HCT116 (cell line): ENCODE measurements around the gene OPCML. TPM values are rescaled to one million over a fixed set of nuclear protein-coding genes. Genes with fewer than 3 reads are reported as not detected.

ENCODE experiments used
- ATAC-seq: fragments of 200-7000 bp; cut with Tn5 transposase; 2 replicates; pipeline ENCODE4 v1.9.1; 2020; ENCODE audit warnings: mild to moderate bottlenecking, moderate library complexity
- BruUV-seq: library from RNA; stranded (reverse); fragments of 400-500 nt; replicated peaks from 2 replicates; lab custom pipeline; 2021; lab: Mats Ljungman, UMichigan
- CTCF ChIA-PET: fragments of 300-600 bp; sonication (Branson Sonifier 250); formaldehyde crosslinking; loops from one replicate; lab custom pipeline; 2021; ENCODE audit warnings: antibody characterized with exemption; lab: Charles Lee
- POLR2A ChIA-PET: fragments of 300-600, 350-600 bp; sonication (Branson Sonifier 250); formaldehyde crosslinking; loops from one replicate; lab custom pipeline; 2021; ENCODE audit warnings: antibody characterized with exemption; lab: Charles Lee
- RAD21 ChIA-PET, 2 experiments: fragments of 300-600 bp; sonication (Branson Sonifier 250); formaldehyde crosslinking; loops; one replicate each; lab custom pipeline; 2023; ENCODE audit warnings: low total read pairs in 2 of 2; ENCODE audit not compliant: uncharacterized antibody in 2 of 2, unreplicated experiment in 2 of 2, low non-redundant PET in 1 of 2; lab: Charles Lee
- DNase-seq: peaks from one replicate; pipeline ENCODE4 v3.0.0-alpha.2; 2010; ENCODE audit warnings: low read depth, low spot score
- H2AFZ ChIP-seq: fragments of 200-600 bp; shearing (Covaris generic), sonication (generic); 2 replicates; pipeline ENCODE4 v1.6.1; 2017; ENCODE audit warnings: low read depth, mixed run types, mixed read lengths, antibody characterized with exemption, low read length; ENCODE audit not compliant: poor library complexity, severe bottlenecking
- H3K27ac ChIP-seq: 2 replicates; pipeline ENCODE4 v1.5.1; 2012; ENCODE audit warnings: low read depth, low read length
- H3K27me3 ChIP-seq: fragments of 200-600 bp; sonication (generic); 2 replicates; pipeline ENCODE4 v1.6.1; 2016; ENCODE audit warnings: mixed run types, low read length, mixed read lengths; ENCODE audit not compliant: insufficient read depth
- H3K36me3 ChIP-seq, 2 experiments: fragments of 200-500 bp in 1 of 2; fragments of 200-600 bp in 1 of 2; sonication (Bioruptor generic) in 1 of 2; sonication (generic) in 1 of 2; 2 replicates each; pipeline versions ENCODE4 v1.5.1 to v1.6.1; 2014 to 2016; ENCODE audit warnings: low read length in 2 of 2, inconsistent platforms in 1 of 2, mixed read lengths in 1 of 2, mixed run types in 1 of 2; ENCODE audit not compliant: insufficient read depth in 2 of 2, control insufficient read depth in 1 of 2
- H3K4me1 ChIP-seq, 2 experiments: fragments of 200-600 bp in 1 of 2; sonication (generic) in 1 of 2; 2 replicates each; pipeline versions ENCODE4 v1.5.1 to v1.6.1; 2012 to 2017; ENCODE audit warnings: low read length in 2 of 2, inconsistent platforms in 1 of 2, mild to moderate bottlenecking in 1 of 2, mixed read lengths in 1 of 2, mixed run types in 1 of 2, moderate library complexity in 1 of 2; ENCODE audit not compliant: insufficient read depth in 2 of 2, control insufficient read depth in 1 of 2
- H3K4me2 ChIP-seq: fragments of 200-600 bp; sonication (generic); 2 replicates; pipeline ENCODE4 v1.6.1; 2017; ENCODE audit warnings: mixed run types, low read length, mixed read lengths
- H3K4me3 ChIP-seq, 2 experiments: fragments of 200-600 bp in 1 of 2; sonication (generic) in 1 of 2; replicated peaks in 1 of 2; 2 replicates each; pipeline ENCODE4 v1.5.1; 2011 to 2016; ENCODE audit warnings: low read length in 2 of 2, control low read depth in 1 of 2, low read depth in 1 of 2, mild to moderate bottlenecking in 1 of 2, mixed read lengths in 1 of 2, mixed run types in 1 of 2
- H3K79me2 ChIP-seq: fragments of 200-600 bp; sonication (generic); 2 replicates; pipeline ENCODE4 v1.6.1; 2017; ENCODE audit warnings: mild to moderate bottlenecking, mixed run types, low read length, moderate library complexity, mixed read lengths; ENCODE audit not compliant: insufficient read depth
- H3K9ac ChIP-seq: fragments of 200-600 bp; sonication (generic); 2 replicates; pipeline ENCODE4 v1.6.1; 2016; ENCODE audit warnings: low read length, mixed read lengths
- H3K9me2 ChIP-seq: fragments of 200-600 bp; sonication (generic), shearing (Covaris generic); 2 replicates; pipeline ENCODE4 v1.6.1; 2017; ENCODE audit warnings: mixed run types, mild to moderate bottlenecking, moderate library complexity; ENCODE audit not compliant: insufficient read depth
- H3K9me3 ChIP-seq, 2 experiments: fragments of 200-500 bp in 1 of 2; fragments of 200-600 bp in 1 of 2; sonication (Bioruptor generic) in 1 of 2; sonication (generic) in 1 of 2; 2 replicates each; pipeline ENCODE4 v1.6.1; 2014 to 2017; ENCODE audit warnings: low read length in 2 of 2, mixed read lengths in 2 of 2, inconsistent platforms in 1 of 2, low read depth in 1 of 2, mild to moderate bottlenecking in 1 of 2, mixed run types in 1 of 2, moderate library complexity in 1 of 2; ENCODE audit not compliant: control insufficient read depth in 1 of 2, insufficient read depth in 1 of 2
- H4K20me1 ChIP-seq: fragments of 200-600 bp; sonication (generic), shearing (Covaris generic); 2 replicates; pipeline ENCODE4 v1.6.1; 2017; ENCODE audit warnings: mixed run types, mild to moderate bottlenecking, moderate library complexity; ENCODE audit not compliant: insufficient read depth
- CBX3 ChIP-seq: IDR thresholded peaks from 2 replicates; pipeline ENCODE4 v1.6.1; 2012; ENCODE audit warnings: low read depth
- EGR1 ChIP-seq: IDR thresholded peaks from 2 replicates; pipeline ENCODE4 v1.6.1; 2012; ENCODE audit warnings: low read depth
- EZH2 ChIP-seq: fragments of 200-600 bp; sonication (generic); IDR thresholded peaks from 2 replicates; pipeline ENCODE4 v1.6.1; 2017; ENCODE audit warnings: antibody characterized with exemption, mixed run types
- EZH2phosphoT487 ChIP-seq: fragments of 200-600 bp; IDR thresholded peaks from 2 replicates; pipeline ENCODE4 v1.6.1; 2018; ENCODE audit warnings: antibody characterized with exemption, borderline replicate concordance
- JUND ChIP-seq: IDR thresholded peaks from 2 replicates; pipeline ENCODE4 v1.6.1; 2012
- POLR2A ChIP-seq: IDR thresholded peaks from 2 replicates; pipeline ENCODE4 v1.7.0; 2011; ENCODE audit warnings: borderline replicate concordance; ENCODE audit not compliant: insufficient read depth, insufficient read length; ENCODE audit errors: extremely low read depth
- POLR2AphosphoS5 ChIP-seq: IDR thresholded peaks from 2 replicates; pipeline ENCODE4 v1.6.1; 2011; ENCODE audit warnings: mild to moderate bottlenecking, low read depth, low read length, moderate library complexity
- RAD21 ChIP-seq: IDR thresholded peaks from 2 replicates; pipeline ENCODE4 v1.6.1; 2012; ENCODE audit warnings: low read depth, mild to moderate bottlenecking
- SIN3A ChIP-seq: IDR thresholded peaks from 2 replicates; pipeline ENCODE4 v1.6.1; 2012; ENCODE audit warnings: low read depth
- SRF ChIP-seq: IDR thresholded peaks from 2 replicates; pipeline ENCODE4 v1.6.1; 2012; ENCODE audit warnings: low read depth
- TCF7L2 ChIP-seq: IDR thresholded peaks from 2 replicates; pipeline ENCODE4 v1.7.0; 2011; ENCODE audit warnings: borderline replicate concordance, inconsistent platforms; ENCODE audit not compliant: insufficient read depth, insufficient read length; ENCODE audit errors: extremely low read depth
- YY1 ChIP-seq: IDR thresholded peaks from 2 replicates; pipeline ENCODE4 v1.6.1; 2011; ENCODE audit warnings: low read length, low read depth, moderate library complexity, mild to moderate bottlenecking; ENCODE audit not compliant: insufficient replicate concordance; ENCODE audit errors: extremely low read depth
- ZFX ChIP-seq: fragments of 450-650 bp; IDR thresholded peaks from 2 replicates; pipeline ENCODE4 v1.6.1; 2017
- ZNF274 ChIP-seq: fragments of 200-500 bp; sonication (Bioruptor generic); IDR thresholded peaks from 2 replicates; pipeline ENCODE4 v1.6.1; 2014; ENCODE audit warnings: mild to moderate bottlenecking, low read depth, low read length, inconsistent platforms
- intact Hi-C: fragments of 100-400 bp; cut with micrococcal nuclease; formaldehyde crosslinking; loops from 2 replicates; pipeline ENCODE4 v1.10.0; 2022
- total RNA-seq: library from RNA; stranded (reverse); gene quantifications from one replicate; pipeline ENCODE4 v1.2.1, GENCODE V29; 2021; ENCODE audit not compliant: unreplicated experiment
- TF ChIP-seq, protein P1 (sequence below): IDR thresholded peaks from 2 replicates; pipeline ENCODE4 v1.6.1; 2011; ENCODE audit warnings: mild to moderate bottlenecking, low read length, moderate library complexity; ENCODE audit not compliant: insufficient replicate concordance; ENCODE audit errors: extremely low read depth
- TF ChIP-seq, protein P2 (sequence below): IDR thresholded peaks from 2 replicates; pipeline ENCODE4 v1.6.1; 2012
- TF ChIP-seq, protein P3 (sequence below): IDR thresholded peaks from 2 replicates; pipeline ENCODE4 v1.6.1; 2012; ENCODE audit warnings: low read depth
- TF ChIP-seq, protein P4 (sequence below): IDR thresholded peaks from 2 replicates; pipeline ENCODE4 v1.6.1; 2012

Gene OPCML
- total RNA-seq, 1 experiment from 2014 or later = not detected

DNA sequence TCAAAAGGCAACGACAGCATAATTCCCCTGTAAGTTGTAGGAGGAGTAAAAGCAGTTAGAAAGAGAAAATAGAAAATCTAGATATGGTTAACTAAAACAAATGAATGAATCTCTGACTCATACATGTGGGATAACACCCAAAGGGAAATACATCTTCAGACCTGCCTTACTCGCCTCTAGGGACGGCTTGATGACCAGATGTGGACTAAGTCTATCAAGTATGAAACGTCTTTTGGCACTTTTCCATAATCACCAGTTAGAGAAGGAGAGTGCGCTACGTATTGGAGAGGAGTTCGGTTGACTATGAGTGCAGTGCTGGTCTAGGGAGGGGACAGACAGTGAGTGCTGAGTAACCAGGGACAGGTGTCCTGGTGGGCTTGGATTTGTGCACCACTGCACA is 459.9 kb downstream of the OPCML start:
- no peak overlapping the region for H3K27ac ChIP-seq
- H3K9me2 ChIP-seq = no peaks in the 10 kb centered on the region
- TF ChIP-seq POLR2AphosphoS5 (no peak), EGR1 (no peak), EZH2 (no peak), RAD21 (no peak), SRF (no peak), EZH2phosphoT487 (no peak), TCF7L2 (no peak), SIN3A (no peak), CBX3 (no peak), YY1 (no peak), ZNF274 (no peak), JUND (no peak), ZFX (no peak), POLR2A (no peak)
- TF ChIP-seq, protein P1, sequence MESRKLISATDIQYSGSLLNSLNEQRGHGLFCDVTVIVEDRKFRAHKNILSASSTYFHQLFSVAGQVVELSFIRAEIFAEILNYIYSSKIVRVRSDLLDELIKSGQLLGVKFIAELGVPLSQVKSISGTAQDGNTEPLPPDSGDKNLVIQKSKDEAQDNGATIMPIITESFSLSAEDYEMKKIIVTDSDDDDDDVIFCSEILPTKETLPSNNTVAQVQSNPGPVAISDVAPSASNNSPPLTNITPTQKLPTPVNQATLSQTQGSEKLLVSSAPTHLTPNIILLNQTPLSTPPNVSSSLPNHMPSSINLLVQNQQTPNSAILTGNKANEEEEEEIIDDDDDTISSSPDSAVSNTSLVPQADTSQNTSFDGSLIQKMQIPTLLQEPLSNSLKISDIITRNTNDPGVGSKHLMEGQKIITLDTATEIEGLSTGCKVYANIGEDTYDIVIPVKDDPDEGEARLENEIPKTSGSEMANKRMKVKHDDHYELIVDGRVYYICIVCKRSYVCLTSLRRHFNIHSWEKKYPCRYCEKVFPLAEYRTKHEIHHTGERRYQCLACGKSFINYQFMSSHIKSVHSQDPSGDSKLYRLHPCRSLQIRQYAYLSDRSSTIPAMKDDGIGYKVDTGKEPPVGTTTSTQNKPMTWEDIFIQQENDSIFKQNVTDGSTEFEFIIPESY = no peak
- TF ChIP-seq, protein P2, sequence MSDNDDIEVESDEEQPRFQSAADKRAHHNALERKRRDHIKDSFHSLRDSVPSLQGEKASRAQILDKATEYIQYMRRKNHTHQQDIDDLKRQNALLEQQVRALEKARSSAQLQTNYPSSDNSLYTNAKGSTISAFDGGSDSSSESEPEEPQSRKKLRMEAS = no peak
- TF ChIP-seq, protein P3, sequence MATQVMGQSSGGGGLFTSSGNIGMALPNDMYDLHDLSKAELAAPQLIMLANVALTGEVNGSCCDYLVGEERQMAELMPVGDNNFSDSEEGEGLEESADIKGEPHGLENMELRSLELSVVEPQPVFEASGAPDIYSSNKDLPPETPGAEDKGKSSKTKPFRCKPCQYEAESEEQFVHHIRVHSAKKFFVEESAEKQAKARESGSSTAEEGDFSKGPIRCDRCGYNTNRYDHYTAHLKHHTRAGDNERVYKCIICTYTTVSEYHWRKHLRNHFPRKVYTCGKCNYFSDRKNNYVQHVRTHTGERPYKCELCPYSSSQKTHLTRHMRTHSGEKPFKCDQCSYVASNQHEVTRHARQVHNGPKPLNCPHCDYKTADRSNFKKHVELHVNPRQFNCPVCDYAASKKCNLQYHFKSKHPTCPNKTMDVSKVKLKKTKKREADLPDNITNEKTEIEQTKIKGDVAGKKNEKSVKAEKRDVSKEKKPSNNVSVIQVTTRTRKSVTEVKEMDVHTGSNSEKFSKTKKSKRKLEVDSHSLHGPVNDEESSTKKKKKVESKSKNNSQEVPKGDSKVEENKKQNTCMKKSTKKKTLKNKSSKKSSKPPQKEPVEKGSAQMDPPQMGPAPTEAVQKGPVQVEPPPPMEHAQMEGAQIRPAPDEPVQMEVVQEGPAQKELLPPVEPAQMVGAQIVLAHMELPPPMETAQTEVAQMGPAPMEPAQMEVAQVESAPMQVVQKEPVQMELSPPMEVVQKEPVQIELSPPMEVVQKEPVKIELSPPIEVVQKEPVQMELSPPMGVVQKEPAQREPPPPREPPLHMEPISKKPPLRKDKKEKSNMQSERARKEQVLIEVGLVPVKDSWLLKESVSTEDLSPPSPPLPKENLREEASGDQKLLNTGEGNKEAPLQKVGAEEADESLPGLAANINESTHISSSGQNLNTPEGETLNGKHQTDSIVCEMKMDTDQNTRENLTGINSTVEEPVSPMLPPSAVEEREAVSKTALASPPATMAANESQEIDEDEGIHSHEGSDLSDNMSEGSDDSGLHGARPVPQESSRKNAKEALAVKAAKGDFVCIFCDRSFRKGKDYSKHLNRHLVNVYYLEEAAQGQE = no peak
- TF ChIP-seq, protein P4, sequence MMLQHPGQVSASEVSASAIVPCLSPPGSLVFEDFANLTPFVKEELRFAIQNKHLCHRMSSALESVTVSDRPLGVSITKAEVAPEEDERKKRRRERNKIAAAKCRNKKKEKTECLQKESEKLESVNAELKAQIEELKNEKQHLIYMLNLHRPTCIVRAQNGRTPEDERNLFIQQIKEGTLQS = no peak
- TF ChIP-seq, all 23 proteins: peak for 0
- Histone ChIP-seq H3K36me3 (no peaks in the 10 kb centered on the region), H3K9me3 (peaks cover 0 to 4% of the 10 kb centered on the region in 2 experiments; a peak in 2 of 4 replicates), H3K79me2 (no peaks in the 10 kb centered on the region), H3K27me3 (no peaks in the 10 kb centered on the region), H3K9ac (no peak overlapping the region), H3K4me1 (no peaks in the 10 kb centered on the region), H2AFZ (no peak overlapping the region), H3K4me2 (no peak overlapping the region), H3K4me3 (no peak overlapping the region), H4K20me1 (no peaks in the 10 kb centered on the region)
- CTCF ChIA-PET = no interaction called here
- no peak for DNase-seq
- intact Hi-C loops = no loop called here
- RAD21 ChIA-PET = no interaction called here
- no peak for ATAC-seq
- no TSS peak for BruUV-seq
- POLR2A ChIA-PET = no interaction called here
